NCI-H446 (cell line): ENCODE measurements around the gene AADAC.
"Not testable (repeated sequence)": the region's sequence is repeated elsewhere in the genome, so short reads cannot be mapped to it uniquely, and the experiment has no call there.

Experiments used
- DNase-seq, 2 experiments: peaks; one replicate each; lab custom pipeline; 2025; lab: John Stamatoyannopoulos, UW

The AADAC gene

DNA sequence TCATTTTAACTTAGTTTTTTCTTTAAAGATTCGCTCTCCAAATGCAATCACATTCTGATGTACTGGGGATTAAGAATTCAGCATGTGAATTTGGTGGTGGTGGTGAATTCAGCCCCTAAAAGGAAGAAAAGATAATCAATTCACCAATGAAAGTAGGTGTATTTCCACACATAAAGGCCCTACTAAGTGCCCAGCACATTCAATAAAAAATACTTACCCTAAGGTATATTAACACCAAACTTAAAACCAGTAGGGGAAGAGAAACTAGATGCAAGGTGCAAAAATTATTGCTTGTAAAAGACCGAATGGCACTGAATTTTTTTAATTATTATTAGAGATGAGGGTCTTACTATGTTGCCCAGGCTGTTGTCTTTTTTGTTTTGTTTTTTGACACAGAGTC lies 42.7 kb downstream of the AADAC start:
- DNase-seq = no peak

DNA sequence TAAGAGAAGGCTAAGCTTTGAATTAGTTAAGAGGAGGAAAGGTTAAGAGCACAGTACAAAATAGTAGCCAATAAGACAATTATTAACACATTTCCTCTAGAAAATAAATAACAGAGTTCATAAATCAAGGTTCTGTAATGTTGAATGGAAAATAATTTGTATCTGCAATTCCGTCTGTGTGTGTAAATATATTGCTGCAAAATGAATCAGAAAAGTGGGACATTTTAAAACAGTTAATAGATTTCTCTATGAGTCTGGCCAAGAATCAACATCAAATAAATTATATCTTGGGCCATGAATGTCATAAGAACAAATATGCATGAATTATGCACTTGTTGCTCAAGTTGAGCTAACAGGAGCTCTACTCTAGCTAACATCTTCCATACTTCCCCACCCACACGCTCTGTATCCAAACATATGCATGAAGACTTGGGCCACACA lies 45.3 kb downstream of the AADAC start:
- DNase-seq = no peak

DNA sequence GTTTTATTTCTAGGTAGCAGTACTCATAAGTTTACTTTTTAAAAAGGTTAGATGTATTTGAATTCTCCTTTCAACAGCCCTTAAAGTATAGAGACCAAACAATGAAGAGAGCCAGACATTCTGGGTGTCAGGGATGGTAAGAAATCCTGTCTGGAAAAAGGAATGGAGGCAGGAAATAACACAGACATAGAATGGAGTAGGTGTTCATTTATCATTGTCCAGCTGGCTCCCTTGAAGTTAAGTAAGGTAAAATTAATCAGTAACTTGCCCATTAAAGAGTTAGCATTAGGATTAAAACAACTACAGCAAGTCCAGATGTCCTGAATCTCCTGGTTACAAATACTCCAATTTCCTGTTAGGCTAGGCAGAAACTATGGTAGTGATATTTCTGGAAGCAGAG lies 46.0 kb downstream of the AADAC start:
- DNase-seq = no peak

DNA sequence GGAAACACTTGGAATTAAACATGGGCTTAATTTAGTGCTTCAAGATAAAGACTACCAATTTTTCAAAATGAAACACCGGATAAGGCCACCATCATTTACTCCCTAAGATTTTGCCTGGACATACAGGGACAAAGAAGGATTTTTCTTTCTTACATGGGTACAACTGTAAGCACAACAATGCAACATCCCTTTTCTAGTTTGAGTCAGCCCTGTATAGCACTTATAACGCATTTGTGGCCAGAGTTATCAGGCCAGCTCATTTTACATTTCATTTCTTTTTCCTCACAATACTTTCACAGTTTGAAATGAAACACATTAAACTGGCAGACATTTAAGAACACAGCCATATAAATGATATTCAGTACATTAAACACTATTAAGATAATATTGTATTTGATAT lies 49.7 kb downstream of the AADAC start:
- no peak for DNase-seq

DNA sequence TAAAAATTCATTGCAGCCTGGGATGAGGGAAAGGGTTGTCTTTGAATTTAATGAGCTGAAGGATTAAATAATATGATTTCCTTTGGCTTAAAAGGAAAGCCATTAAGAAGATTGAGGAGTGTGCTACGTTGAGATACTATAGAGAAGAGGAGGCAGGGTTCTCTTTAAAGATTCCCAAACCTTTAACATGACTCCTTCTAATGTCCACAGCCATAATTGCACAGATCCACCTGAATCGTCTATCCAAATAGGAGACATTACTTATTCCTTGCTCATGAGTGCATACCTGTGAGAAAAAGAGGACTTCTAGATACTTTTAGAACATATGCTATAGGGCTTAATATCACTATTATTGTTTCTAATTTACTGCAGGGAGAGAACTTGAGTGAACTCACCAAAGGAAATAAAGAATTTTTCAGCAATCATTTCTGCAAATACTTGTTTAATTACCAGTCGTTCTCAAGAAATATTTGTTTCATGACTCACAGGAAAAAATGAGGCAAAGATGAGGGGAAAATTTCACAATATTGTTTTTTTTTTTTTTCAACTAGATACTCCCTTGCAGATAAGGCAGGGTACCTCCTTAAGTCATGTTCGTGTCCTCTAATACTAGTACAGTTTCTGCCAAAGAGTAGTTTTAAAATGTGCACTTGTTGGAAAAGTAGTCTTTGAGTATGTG lies 50.6 kb downstream of the AADAC start:
- DNase-seq = no peak

DNA sequence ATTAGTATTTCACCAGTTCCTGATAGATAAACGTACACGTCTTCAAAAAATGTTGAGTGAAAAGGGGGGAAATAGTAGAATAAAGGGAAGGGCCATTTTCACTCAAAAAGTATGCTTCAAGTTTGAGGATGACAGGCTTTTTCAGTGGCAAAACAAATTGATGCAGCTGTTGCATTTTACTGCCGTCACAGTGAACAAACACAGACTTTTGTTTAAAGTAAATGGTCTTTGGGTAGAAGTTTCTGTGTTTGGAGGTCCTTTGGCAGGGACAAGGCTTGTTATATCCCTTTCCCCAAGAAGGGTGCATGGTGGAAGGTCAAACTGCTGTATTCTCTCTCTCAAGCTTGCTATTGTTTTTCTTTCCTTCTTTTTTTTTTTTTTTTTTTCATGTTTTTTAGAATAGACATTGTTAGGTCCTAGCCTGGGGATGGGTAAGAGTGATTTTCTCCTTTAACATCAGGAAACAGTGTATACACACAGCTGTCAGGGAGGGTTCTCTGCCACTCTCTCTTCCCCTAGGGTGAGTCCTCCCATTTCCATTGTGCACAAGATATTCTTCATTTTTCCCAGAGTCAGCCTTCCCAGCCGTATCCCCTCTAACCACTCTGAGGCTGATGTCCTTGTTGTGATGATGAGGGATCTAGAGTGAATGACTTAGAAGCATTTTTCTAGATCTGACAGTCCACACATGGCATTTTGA lies 52.9 kb downstream of the AADAC start:
- DNase-seq = no peak

DNA sequence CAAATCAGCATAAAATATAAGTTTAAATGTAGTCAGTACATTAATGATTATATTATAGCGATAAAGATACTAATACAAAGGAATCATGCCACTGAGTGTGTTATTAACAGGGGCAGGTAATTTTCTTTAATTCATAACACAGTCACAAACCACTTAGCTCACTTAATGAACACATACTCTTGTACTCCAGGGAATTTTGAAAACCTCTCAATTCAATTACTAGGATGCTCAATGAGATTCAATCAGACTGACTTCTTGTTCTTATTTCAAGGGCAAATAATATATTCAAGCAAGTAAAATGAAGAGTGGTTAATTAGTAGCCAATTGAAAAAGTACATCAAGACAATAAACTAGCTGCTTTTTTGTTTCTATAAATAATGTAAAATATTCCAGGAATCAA lies 53.8 kb downstream of the AADAC start:
- no peak for DNase-seq

DNA sequence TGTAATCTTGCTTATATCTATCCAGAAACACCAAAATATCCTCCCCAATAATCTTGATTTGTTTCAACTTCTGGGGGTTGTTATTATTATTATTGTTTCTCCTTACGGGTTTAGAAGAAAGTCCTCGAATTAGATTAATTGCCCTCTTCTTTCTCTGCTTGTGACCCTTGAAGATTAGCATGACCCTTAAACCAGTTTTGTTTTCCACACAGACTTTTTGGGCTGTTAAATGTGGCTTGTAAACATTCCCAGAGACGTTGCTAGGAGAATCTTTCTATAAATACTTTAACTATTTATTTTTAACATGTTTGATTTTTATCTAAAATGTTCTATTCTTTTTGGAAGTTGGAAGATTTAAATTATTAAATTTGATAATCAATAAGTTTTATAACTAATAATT lies 55.3 kb downstream of the AADAC start:
- no peak for DNase-seq

DNA sequence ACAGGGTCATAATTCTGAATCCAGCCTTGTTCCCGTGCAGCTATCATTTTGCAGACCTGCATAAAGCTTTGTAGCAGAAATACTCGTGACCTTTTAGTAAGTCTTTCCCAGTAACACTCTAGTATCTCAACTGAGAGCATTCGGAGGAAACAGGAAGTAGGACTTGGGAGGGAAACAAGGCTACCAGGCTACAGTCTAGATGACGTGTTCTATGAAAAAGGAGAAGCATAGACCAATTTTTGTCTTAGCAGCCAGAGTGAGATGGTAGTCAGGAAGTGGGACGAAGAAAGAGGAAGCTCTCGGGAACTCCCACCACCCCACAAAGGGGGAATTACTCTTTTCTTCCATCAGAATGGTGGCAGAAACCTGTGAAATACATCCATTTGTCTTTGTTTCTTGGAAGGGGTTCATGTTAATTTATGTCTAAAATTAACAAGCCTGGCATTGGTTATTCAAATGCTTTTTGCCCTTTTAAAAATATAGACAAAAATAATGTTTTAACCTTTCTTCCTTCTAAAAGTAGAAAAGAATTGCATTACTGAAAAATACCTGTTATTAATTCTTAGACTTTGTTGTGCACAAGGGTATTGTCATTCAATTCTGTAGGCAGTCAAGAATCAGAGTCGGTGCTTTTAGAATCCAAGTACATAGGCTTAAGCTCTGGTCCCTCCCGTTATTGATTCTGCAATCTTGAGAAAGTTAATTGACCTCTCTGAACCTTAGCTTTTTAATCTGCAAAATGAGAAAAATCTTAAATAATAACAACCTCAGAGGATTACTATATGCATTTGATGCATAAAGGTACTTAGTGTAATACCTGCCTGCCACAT lies 57.9 kb downstream of the AADAC start:
- DNase-seq = no peak

DNA sequence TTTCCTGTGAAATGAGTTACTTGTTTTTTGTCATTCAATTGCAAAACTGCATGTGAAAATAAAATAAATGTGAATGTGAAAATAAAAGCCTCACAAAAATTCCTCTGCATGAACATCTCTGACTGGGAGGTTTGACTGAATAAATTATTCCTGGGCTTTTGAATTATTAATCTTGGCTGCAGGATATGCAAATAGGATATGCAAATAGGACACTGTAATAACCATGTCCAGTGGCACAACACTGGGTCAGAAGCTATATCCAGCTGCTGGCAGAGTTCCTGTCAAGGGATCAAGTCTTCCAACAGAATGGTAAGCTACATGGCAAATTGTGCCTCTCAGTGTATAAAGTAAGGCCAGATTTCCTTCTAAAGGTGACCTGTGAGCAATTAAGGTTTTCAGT lies 59.5 kb downstream of the AADAC start, which contains the start of gene SUCNR1:
Gene SUCNR1 (plus strand): TSS at position 246 of the 400 bp plus-strand sequence. CDS start 6,250 bp downstream, outside the sequence.
- no peak for DNase-seq

DNA sequence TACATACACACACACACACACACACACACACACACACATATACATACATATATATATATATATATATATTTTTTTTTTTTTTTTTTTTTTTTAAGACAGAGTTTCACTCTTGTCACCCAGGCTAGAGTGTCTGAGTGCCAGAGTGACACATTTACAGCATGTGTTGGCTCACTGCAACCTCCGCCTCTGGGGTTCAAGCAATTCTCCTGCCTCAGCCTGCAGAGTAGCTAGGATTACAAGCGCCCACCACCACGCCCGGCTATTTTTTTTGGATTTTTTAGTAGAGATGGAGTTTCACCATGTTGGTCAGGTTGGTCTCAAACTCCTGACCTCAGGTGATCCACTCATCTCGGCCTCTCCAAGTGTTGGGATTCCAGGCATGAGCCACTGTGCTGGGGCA lies 60.2 kb downstream of the AADAC start:
- DNase-seq = not testable (repeated sequence)

DNA sequence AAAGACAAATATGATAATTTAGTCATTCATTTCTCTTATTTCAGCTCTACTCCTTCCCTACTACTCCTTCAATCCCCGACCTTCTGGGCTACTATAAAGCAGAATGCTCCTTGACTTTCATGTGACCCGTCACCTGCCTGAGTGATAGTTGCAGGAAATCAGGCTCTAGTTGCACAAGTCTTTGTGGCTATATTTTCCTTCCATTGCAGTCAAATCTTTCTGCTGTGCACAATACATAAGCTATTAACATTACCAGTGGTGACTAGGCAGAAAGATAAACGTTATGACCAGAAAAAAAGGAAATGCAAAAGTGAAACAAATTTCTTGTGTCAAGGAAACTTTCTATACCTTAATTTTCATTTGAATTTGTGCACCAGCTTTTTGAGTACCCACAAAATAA lies 61.8 kb downstream of the AADAC start:
- DNase-seq = no peak

DNA sequence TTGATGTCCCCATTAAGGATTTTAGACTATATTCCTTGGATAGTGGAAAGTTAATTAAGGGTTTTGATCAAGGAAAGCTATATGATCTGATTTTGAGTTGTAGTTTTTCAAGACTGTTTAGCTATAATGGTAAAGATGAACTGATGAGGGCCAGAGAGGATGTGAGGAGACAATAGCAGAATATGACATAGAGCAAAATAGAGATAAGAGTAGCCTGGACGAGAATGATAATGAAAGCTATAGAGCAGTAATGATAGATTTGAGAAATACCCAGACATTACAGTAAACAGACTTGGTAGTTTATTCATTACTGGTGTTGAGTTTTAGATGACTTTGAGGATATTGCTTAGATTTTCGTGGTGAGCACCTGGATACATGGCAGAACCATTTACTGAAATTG lies 63.4 kb downstream of the AADAC start:
- DNase-seq = no peak
